ENCODE measurements around the gene DNAH9.
A peak's percentile ranks its signal among the peaks of the same experiment; 100 is the strongest.

The DNAH9 gene

DNA sequence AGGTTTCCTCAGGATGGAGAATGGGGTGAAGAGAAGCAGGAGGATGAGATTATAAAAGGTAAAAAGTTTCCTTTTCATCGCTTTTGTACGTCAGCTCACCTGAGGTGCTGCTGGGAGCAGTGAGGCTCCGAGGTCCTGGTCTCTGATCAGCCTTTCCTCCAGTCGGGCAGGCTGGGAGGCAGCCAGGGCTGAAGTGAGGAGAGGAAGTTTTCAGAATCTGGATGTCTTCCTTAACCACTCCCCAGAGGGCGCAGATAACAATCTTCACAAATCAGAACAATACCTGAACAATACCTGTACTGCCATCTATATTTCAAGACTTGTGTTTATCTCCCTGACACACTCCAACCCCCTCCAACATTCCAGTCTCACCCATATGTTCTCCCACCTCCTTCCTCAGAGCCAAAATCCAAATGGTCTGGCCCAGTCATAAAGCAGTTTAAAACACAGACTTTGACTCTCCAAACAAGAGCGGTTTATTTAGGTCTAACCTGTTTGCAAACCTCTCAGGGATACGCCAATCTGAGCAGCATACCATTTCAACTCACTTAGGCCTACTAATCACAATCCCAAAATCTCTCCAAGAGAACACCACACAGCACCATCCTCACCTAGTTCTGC, 392.2 kb downstream of the DNAH9 start:
- DNase-seq: no peak

DNA sequence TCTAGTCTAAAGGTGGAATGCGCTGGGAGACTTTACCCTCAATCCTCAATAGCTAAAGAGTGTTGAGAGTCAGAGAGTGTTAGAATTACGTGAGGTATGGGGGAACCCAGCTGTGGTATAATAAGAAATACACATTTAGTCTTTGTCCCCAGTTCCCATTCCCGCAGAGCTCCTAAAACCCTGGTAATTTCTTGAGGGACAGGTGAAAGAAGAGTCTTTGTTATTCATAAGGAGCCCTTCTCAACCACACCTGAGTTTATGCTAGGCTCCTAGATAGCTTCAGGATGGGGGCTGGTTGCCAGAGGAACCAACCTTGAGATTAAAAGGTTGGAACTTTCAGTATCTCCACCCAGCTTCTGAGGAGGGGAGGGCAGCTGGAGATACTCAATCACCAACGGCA, 393.2 kb downstream of the DNAH9 start:
- no peak for DNase-seq

DNA sequence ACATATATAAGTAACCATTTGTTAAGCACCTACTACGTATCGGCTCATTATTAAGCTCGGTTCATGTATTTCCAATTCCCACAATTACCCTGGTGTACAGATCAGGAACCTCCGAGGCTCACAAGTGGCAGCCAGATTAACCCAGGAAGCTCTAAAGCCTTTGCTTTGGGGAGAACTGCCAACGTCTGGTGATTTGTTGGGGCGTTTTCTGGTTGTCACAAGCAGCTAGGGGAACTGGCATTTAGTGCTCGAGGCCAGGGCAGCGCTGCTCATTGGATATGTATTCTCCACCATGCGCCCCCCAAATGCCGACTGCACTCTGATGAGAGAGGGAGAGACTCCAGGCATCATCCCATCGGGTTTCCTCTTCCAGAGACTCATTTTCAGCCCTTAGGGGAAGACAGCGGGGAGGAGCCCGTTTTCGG, 398.5 kb downstream of the DNAH9 start:
- peak; percentile 46 for DNase-seq

DNA sequence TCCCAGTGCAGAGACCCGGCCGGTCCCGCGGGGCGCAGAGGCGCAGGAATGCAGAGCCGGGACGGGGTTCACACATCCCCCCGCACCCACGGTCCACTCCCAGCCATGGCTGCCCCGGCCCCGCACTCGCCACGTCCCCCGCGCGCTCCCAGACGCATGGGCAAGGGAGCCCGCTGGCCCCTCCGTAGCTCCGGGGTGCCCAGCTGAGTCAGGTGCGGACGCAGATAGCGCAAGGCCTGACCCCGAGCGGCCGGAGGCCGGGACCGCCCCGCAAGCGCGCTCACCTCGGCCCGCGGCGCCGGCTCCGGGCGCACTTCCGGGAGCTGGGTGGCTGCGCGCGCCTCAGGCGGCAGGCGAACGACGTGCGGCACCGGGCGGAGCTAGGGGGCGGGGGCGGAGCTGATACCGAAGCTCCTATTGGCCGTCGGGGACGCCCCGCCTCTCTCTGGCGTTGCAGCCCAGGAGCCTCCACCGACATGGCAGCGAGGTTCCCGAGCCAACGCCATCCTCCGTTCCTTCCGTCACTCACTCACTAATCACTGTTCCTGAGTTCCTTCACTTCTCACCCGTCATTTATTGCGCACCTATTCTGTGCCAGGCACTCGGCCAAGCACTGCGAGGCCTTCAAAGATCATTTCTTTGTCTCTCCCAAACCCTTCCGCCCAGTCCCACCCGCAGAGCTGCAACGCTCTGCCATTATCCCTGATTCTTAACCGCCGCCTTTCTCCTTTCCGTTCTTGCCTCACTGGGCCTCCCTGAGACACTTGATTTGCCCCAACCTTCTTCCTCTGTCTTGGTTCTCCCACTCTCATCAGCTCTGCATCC, 399.1 kb downstream of the DNAH9 start, which contains the start of gene ZNF18:
Gene ZNF18 (minus strand): TSS at position 329 of the 825 bp plus-strand sequence. CDS start 4,646 bp downstream, outside the sequence.
- DNase-seq: peak; percentile 92

DNA sequence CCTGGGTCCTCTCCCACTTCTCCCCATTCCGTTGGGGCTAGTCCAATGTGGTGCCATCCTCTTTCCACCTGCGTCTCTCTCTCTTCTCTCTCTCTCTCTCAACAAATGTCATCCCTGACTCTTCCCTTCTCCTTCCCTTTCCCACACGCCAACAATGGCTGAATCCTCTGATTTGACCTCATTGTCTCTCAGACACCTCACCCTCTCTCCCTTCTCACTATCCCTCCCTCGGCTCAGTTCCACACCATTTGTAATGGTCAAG, 399.6 kb downstream of the DNAH9 start:
- DNase-seq: no peak

DNA sequence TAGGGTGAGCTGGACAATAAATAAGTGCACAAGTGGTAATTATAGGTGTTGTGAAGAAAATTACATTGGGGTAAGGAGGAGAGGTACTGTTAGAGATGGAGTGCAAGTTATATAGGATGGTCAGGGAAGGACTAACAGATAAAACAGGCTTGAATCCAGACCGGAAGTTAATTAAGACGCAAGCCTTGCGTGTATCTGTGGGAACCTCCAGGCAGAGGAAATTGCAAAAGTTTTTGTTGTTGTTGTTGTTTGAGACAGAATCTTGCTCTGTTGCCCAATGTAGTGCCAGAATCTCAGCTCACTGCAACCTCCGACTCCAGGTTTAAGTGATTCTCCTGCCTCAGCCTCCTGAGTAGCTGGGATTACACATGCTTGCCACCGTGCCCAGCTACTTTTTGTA, 401.4 kb downstream of the DNAH9 start:
- no peak for DNase-seq

DNA sequence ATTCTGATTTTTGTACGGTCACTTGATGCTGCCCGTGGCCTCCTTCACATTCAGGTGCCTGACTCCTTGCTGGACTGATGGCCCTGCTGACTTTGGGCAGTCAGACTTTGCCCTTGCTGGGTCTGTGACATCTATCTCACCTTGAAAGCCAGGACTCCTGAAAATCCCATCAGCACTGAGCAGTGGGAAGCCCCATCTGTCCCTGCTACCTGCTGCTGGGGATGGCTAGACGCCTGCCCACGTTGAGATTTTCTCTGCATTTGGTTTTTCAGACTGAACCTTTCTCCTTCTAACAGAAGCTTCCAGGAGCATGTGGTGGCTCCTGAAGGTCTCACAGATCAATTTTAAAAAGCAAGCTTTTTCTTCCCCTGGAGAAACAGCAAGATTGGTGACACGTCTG, 409.2 kb downstream of the DNAH9 start:
- no peak for DNase-seq

Measured in fibroblast of skin of back (primary cell).